Fibroblast of mammary gland (primary cell): ENCODE results near the gene PDZRN4.
"Not testable (repeated sequence)": the region's sequence is repeated elsewhere in the genome, so short reads cannot be mapped to it uniquely, and the experiment has no call there.

ENCODE experiments used
- DNase-seq: peaks from one replicate; pipeline ENCODE4 v3.0.0-alpha.2; 2010; ENCODE audit warnings: low read depth
- H3K4me3 ChIP-seq: 2 replicates; pipeline ENCODE4 v1.5.1; 2011; ENCODE audit warnings: low read depth, mild to moderate bottlenecking, low read length, moderate library complexity; ENCODE audit not compliant: control insufficient read depth
- CTCF ChIP-seq: conservative IDR thresholded peaks from 2 replicates; pipeline ENCODE4 v1.5.1; 2011; ENCODE audit warnings: low read depth, low read length, inconsistent platforms; ENCODE audit not compliant: control insufficient read depth, insufficient read depth

PDZRN4 gene

GRCh38 chr12:41536813-41537490 is 348.8 kb downstream of the PDZRN4 start:
- no peak overlapping the region for H3K4me3 ChIP-seq
- DNase-seq = no peak
- TF ChIP-seq CTCF = no peak

DNA sequence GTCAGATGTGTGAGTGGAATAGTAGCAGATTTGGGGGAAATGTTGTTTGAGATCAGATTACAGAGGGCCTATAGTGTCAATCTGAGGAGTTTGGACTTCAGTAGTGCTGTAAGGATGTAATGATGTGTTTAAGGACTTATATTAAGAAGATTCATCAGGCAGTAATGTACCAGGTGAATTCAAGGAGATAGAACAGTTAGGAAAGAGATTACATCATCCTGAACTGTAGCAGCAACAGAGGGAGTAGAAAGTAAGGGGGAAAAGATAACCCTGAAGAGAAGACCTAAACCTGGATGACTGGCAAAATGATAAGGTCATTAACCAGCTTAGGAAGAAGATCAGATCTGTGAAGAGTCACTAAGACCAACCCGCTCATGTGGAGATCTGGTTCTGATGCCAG is 349.4 kb downstream of the PDZRN4 start:
- H3K4me3 ChIP-seq = no peak overlapping the region
- no peak for TF ChIP-seq CTCF

GRCh38 chr12:41545761-41546160 is 357.6 kb downstream of the PDZRN4 start:
- H3K4me3 ChIP-seq = no peak overlapping the region
- no peak for DNase-seq
- no peak for TF ChIP-seq CTCF

More for the DNA sequence above, 349.4 kb downstream of the PDZRN4 start:
- DNase-seq = no peak

GRCh38 chr12:41547071-41547470 is 359.0 kb downstream of the PDZRN4 start:
- not testable (repeated sequence) for DNase-seq, H3K4me3 ChIP-seq

GRCh38 chr12:41548926-41549325 is 360.8 kb downstream of the PDZRN4 start:
- DNase-seq = no peak
- no peak for TF ChIP-seq CTCF
- no peak overlapping the region for H3K4me3 ChIP-seq

- H3K4me3 ChIP-seq = no peak overlapping the region
- DNase-seq = peak; percentile 4
- TF ChIP-seq CTCF = no peak
Measured at GRCh38 chr12:41552588-41552987, 364.5 kb downstream of the PDZRN4 start.

GRCh38 chr12:41556176-41556575 is 368.1 kb downstream of the PDZRN4 start:
- DNase-seq = no peak
- no peak overlapping the region for H3K4me3 ChIP-seq
- TF ChIP-seq CTCF = no peak
